IPS DF 19.7 (cell line): Measurements from ENCODE around the gene UNCX.
"Not testable (repeated sequence)": the region's sequence is repeated elsewhere in the genome, so short reads cannot be mapped to it uniquely, and the experiment has no call there.

Experiments used
- DNase-seq: peaks from one replicate; pipeline ENCODE4 v3.0.0-alpha.2; 2013; ENCODE audit warnings: low read depth, low spot score

Gene UNCX

GRCh38 chr7:1232623-1233332, at the start of gene UNCX:
UNCX (plus strand) TSS chr7:1232872; CDS start chr7:1233018, 146 bp downstream.
- no peak for DNase-seq

DNA sequence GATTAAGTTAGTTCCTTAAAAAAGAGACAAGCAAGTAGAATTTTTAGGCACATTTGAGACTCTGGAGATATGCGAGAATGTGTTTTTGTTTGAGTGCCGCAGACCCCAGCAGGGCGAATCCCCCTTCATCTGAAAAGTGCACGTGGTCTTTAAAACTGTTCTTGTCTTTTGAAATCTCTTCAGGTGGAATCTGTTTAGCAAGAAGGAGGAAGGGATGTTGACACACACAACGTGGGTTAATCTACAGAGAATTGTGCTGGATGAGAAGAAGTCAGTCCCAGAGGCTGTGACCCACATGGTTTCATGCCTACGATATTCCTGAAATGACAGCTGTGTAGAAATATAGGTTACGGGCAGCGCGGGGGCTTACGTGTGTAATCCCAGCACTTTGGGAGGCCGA, 45.5 kb upstream of the UNCX start:
- DNase-seq: no peak

- no peak for DNase-seq
Observed at GRCh38 chr7:1188720-1189294, 43.9 kb upstream of the UNCX start.

GRCh38 chr7:1189986-1190772, 42.5 kb upstream of the UNCX start:
- DNase-seq: no peak

GRCh38 chr7:1192171-1192676, 40.4 kb upstream of the UNCX start:
- no peak for DNase-seq

- no peak for DNase-seq
Observed at GRCh38 chr7:1193593-1194424, 38.9 kb upstream of the UNCX start.

DNA sequence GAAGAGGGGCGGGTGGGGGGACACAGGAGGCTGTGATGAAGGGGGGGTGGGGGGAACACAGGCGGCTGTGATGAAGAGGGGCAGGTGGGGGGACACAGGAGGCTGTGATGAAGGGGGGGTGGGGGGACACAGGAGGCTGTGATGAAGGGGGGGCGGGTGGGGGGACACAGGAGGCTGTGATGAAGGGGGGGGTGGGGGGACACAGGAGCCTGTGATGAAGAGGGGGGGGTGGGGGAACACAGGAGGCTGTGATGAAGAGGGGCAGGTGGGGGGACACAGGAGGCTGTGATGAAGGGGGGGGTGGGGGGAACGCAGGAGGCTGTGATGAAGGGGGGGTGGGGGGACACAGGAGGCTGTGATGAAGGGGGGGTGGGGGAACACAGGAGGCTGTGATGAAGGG, 36.2 kb upstream of the UNCX start:
- DNase-seq: not testable (repeated sequence)

DNA sequence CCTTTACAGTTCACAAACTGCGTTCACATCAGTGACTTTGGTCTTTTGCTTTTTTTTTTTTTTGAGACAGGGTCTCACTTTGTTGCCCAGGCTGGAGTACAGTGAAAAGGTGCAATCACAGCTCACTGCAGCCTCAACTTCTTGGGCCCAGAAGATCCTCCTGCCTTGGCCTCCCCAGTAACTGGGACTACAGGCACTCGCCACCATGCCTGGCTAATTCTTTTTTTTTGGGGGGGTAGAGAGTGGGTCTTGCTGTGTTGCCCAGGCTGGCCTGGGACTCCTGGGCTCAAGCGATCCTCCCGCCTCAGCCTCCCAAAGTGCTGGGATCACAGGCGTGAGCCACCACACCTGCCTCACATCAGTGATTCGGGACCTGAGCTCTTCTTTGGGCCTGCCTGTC, 35.7 kb upstream of the UNCX start:
- DNase-seq: no peak

DNA sequence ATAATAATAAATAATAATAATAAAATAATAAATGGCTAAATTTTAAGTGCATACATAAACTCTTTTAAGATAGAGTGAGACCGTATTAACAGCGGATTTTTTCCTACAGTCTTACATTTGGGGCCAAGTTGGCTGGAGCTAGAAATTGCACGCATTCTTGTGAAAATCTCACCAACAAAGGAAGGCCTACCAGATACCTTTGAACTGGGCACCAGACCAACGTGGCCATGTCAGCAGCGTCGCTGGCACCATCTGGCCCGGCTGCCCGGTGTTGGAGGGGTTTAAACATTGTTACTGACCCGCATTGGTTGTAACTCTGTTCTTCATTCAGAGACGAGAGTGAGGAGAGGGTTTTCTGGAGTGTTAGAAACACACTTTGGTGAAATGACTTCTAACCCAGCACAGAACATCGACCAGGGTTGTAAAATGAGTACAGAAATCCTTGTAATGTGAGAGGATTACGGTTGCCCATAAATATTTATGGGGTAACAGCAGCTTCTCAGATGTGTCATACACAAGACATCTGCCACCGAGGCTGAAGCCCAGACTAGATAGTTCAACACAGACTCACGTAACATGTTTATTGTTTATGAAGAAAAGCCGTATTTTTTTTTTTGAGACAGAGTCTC, 34.6 kb upstream of the UNCX start:
- no peak for DNase-seq

- DNase-seq: no peak
Observed at GRCh38 chr7:1200045-1200444, 32.6 kb upstream of the UNCX start.

DNA sequence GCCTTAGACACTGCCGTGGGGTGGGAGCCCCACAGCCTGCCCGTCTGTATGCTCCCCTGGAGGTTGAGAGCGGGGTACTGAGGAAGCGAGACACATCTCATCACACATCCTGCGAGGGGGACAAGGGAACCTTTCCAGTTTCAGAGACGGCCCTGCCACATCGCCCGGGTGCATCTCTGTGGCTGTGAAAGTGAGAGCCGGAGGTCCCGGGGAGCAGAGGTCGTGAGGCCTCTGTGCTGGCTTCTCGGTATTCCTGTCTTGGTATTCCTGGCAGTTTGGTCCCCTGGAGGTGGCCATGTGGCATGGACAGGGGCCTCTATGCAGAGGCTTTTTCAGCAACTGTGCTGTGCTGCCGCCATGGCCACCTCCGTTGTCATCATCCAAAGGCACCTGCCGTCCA, 30.8 kb upstream of the UNCX start:
- no peak for DNase-seq

GRCh38 chr7:1202914-1203313, 29.8 kb upstream of the UNCX start:
- DNase-seq: not testable (repeated sequence)

DNA sequence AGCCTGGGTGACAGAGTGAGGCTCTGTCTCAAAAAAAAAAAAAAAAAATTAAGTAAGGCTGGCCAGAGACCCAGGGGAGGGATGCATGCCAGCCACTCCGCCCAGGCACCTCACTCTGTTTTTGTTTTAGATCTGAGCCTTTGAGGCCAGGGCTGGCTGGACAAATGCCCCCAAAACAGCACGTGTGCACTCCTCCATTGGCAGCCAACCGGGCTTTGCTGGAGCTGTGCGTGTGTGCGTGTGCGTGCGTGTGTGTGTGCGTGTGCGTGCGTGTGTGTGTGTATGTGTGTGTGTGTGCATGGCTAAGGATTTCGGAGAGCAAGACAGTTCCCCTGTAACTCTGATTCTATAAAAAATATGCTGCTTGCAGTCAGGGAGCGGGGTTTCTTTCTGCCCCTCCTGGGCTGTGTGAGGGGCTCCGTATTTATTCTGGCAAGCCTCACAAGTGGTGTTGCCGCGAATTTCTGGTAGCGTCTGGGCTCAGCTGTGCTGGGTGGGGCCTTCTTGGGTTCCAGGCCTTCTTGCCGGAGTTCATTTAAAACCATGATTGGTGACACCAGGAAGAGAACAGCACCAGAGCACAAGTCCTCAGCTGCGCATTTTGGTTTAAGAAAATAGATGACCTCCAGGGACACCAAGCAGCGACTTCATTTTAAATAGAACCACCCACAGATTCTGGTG, 28.1 kb upstream of the UNCX start:
- no peak for DNase-seq

DNA sequence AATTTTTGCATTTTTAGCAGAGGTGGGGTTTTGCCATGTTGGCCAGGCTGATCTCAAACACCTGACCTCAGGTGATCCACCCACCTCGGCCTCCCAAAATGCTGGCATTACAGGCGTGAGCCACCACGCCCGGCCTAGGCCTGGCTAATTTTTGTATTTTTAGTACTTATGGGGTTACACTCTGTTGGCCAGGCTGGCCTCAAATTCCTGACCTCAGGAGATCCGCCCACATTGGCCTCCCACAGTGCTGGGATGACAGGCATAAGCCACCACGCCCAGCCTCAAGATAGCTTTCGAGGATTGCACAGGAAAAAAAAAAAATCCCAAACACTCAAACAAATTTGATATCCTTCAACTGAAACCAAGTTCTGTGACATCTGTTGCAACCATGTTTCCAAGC, 26.9 kb upstream of the UNCX start:
- not testable (repeated sequence) for DNase-seq

- no peak for DNase-seq
Observed at GRCh38 chr7:1209097-1209496, 23.6 kb upstream of the UNCX start.

DNA sequence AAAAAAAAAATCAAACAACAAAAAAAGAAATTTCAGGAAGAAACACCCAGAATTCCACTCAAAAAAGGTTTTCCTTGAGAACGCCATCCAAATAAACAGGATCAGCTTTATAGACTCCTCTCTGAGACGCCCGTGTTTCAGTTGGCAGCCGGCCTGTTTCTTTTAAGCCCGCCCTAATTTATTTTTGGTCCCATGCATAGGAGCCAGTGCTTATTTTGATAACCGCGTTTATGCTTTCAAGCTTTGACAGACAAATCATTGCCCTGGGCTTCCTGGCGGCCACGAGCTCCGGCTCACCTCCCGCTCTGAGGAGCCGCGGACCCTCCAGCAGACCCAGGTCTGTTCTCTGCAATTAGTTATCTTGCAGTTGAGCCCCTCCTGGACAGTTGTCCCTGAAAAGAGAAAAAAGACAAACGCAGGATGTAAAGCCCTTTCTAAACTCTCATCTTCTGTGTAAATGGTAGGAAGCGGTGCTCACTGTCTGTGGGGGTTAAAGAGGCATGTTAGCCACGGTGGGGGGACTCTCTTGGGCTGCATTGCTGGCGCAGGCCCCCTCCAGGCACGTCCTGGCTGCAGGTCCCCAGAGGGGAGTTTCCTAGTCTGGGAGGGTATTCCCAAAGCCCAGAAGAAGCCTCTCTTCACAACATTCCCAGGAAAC, 22.2 kb upstream of the UNCX start:
- DNase-seq: no peak

GRCh38 chr7:1210979-1211608, 21.6 kb upstream of the UNCX start:
- DNase-seq: no peak

DNA sequence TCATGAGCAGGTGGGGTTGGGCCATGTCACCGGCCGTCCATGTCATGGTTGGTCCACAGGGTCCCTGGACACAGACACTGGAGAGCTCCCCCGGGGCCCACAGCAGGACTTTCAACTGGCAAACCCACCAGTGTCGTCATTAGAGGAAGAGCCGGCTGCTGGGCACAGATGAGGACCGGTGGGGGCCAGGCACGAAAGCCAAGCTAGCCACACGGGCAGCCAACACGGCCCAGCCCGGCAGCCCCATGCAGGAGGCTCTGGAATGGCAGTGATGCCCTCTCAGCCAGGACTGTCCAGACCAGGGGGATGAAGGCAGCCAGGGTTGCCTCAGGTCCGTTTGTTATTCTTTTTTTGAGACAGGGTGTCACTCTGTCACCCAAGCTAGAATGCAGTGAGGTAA, 21.1 kb upstream of the UNCX start:
- DNase-seq: no peak

DNA sequence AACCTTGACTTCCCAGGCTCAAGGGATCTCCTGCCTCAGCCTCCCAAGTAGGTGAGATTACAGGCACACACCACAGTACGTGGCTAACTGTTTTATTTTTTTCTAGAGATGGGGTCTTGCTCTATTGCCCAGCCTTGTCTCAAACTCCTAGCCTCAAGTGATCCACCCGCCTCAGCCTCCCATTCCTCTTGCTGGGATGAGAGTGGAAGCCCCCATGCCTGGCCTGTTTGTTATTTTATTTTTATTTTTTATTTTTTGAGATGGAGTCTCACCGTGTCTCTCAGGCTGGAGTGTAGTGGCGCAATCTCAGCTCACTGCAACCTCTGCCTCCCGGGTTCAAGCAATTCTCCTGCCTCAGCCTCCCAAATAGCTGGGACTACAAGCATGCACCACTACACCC, 20.6 kb upstream of the UNCX start:
- DNase-seq: not testable (repeated sequence)

DNA sequence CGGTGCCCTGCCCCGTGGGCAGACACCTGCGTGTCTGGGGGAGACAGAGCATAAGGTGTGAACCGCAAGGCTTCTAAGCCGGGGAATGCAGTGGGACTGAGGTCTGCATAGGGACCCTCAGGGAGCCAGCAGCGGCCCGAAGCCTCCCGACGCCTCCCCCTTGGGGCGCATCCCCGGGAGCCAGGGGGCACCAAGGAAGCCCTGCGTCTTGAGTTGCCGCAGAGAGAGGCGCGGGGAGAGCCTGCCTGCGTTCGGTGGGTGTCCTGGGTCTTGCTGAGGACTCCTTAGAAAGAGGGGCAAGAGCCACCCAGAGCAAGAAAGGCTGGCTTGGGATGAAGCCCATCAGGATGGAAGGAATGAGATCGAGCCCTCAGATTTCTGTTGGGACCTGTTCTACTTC, 18.2 kb upstream of the UNCX start:
- DNase-seq: no peak
